Activated T-helper 1 cell treated with Interleukin-2 at 50 U/mL for 16 hours (primary cell): Measurements from ENCODE around the gene RETSAT.
"Not testable (repeated sequence)": the region's sequence is repeated elsewhere in the genome, so short reads cannot be mapped to it uniquely, and the experiment has no call there.

Experiments
- DNase-seq: peaks from one replicate; pipeline ENCODE4 v3.0.0-alpha.2; 2020; ENCODE audit warnings: low read depth

RETSAT gene

DNA sequence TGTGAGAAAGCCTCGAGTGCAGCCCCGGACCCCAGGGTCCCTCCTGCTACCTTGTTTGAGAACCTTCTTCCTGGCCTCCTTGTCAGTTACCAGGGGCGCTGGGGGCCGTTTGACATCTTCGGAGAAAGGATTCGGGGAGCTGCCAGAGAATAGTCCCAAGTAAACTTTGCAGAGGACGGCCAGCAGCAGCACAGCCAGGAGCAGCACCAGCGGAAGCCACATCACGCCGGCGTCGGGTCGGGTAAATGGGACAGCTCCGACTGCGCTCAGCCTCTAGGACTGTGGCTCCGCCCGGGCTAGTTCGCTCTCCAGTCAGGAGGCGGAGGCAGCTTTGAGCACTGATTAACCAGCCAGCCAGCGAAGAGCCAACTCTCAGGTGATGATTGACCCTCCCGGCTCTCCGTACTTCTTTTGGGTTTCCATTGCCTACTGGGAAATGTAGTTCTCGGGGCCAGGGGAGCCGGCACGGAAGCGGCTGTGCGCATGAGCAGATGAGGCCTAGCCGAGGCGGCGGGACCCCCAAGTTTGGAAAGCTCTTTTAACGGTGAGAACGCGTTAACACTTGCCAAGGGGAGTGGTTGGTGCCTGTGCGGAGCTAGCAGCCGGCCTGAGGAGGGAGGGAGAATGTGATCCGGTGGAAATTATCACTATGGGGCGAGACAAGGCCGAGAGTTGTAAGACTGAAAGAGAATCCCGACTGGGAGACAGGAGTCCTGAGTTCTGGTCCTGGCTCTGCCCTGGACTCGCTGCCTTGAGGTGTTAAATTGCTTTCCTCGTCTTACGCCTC is at the start of gene RETSAT, which contains the start of gene ELMOD3:
Gene RETSAT (minus strand): TSS at position 243 of the 787 bp plus-strand sequence. CDS start 21 bp downstream, at position 222.
Gene ELMOD3 (plus strand): TSS at position 484 of the 787 bp plus-strand sequence. CDS start 2,430 bp downstream, outside the sequence.
- peak; percentile 93 for DNase-seq

DNA sequence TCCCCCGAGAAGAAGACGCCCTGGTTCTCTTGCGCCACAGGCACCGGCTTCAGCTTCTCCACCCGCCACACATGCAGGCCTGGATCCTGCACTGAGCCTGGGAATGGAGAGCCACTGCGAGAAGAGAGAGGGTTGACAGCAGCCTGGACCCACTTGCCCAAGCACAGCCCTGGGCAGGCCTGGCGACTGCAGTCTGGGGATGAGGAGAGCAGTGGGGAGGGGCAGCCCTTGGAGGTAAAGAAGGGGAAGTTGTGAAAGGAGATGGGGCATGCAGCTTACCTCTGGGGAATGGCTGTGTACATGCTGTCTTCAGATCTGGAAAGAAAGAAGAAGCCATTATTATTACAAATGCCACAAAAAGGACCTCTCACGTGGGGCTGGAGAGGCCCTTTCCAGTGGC is 47.5 kb upstream of the RETSAT start:
- no peak for DNase-seq

DNA sequence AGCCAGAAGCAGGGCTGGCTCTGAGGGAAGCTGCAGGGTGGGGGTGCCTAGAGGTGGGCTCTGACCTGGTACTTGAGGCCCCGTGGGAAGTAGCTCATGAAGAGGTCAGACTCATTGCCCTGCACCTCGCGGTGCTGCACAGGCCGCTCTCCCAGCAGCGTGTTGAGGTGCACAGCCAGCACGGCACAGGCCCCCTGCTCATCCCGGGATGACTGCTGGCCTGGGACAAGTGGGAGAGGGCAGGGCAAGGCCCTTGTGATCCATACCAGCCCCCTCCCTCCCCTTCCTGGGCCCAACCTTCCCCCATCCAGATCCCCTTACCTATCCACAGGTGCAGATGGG is 47.1 kb upstream of the RETSAT start:
- no peak for DNase-seq

DNA sequence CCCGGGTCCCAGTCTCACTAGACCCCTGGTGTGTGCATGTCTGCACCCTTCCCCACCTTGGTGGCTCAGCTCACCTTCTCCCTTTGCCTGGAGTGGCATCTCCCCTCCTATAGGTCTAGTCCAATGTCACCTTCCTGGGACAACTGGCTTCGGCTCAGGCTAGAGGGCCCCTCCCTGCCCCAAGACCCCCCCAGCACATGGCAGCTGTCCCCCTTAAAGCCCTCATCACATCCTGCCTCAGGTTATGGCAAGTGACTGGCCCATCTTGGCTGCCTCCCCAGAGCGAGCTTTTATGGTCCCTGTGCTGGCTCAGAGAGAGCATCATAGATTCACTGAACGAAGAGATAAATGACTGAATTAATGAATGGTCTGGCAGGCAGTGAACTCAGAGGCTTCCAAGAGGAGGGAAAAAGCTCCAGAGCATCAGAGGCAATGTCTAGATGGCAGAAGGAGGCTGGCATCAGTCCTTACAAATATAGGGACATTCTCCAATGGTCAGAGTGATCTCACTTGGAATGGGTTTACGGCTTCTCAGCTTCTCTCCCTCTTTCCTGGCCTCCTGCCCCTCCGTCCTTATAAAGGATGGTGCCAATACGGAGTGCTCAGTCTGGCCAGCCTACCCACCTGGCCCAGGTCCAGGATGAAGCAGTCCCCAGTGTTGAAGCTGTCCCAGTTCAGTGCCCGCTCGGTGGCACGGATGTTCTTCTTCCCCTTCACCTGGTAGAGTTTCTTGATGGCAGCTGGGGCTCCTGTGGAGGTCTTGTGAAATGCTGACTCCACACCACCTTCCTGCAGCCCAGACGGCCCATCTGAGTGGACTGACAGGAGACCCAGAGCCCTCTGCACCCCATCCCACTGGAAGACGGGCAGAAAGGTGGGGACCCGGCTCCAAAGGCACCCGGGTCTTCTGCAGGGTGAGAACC is 46.5 kb upstream of the RETSAT start:
- DNase-seq = no peak

DNA sequence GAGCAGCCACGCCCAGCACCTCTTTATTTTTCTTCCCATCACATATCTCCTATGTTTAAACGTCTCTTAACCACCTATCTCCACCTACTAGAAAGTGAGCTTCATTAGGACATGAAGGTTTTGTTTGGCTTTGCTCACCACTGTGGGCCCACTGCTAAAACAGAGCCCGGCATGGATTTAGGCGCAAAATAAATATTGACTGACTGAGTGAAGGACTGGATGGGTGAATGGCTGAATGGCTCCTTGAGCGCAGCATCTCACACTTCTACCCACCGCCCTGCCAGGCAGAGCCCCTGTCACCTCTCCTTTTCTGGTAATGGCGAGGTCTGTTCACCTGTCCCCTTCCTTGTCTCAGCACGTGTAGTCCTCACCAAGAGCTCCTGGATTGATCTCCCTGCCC is 45.7 kb upstream of the RETSAT start:
- DNase-seq = no peak

GRCh38 chr2:85399183-85399455 is 44.8 kb upstream of the RETSAT start:
- no peak for DNase-seq

DNA sequence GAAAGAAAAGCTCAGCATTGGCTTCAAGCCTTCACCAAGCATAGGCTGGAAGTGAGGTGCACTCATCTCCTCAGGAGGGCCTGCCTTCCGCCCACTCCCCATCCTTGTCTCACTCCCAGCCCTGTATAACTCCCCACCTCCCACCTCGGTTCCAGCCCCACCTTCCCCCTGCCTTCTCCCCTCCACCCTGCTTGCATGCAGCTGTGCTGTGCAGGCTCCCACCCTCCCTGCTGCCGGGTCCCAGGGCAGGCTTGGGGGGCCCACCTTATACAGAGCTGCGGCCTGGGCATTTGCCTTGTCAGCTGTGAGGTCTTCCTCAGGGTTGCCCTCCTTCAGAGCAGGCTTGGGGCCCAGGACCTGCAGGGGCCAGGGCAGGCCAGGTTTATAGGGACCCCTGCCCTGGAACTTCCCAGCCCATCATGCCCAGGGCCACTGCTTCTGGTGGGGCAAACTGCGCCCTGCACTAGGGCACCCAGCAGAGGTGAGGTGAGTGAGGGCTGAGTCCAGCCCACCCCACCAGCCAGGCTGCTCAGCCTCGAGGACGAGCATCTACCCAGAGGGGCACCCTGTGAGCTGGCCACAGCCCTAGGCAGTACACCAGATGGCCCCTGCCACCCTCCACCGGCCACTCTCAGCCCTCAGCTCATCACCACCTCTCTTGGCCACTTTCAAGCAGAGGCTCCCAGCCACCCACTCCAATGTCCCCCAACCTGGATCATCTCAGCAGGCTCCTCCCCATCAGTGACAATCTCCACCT is 44.3 kb upstream of the RETSAT start:
- DNase-seq = no peak

GRCh38 chr2:85397925-85398331 is 43.6 kb upstream of the RETSAT start:
- DNase-seq = no peak

DNA sequence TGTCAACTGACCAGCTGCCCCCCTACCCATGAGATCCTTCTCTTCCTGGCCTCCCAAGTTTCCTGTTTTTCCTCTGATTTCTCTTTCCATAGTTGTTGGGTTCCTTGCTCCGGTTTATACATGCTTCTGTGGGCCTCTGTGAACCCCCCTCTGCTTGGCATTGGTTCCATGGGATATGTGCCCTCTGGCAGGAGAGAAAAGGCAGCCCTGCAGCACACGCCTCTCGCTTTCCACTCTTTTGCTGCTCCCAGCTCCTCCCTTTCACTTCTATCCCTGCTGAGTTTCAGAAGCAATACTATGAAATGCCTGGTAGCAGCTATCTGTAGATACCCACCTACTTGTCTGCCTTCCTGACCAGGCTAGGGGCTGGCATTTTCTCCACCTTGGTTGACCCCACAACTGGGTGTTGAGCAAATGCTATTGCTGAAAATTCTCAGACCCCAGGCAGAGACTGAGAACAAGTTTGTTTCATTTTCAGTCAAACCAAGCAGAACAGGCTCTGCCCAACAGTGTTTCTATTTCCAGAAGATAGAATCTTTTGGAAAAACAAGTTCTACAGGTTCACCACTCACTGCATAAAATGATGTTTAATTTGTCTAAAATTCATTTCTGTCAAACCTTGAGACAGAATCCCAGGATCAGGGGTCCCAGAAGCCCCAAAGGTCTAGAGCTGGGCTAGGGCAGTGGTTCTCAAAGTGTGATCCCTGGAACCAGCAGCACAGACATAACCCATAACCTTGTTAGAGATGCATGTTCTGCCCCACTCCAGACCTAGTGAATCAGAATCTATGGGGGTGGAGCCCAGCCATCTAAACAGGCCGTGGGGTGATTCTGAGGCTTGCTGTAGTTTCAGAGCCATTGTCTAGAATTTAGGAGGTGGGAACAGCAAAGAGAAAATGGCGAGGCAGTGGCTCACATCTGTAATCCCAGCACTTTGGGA is 42.5 kb upstream of the RETSAT start:
- no peak for DNase-seq

- DNase-seq = no peak
These were observed 41.7 kb upstream of the RETSAT start for GRCh38 chr2:85395912-85396475.

DNA sequence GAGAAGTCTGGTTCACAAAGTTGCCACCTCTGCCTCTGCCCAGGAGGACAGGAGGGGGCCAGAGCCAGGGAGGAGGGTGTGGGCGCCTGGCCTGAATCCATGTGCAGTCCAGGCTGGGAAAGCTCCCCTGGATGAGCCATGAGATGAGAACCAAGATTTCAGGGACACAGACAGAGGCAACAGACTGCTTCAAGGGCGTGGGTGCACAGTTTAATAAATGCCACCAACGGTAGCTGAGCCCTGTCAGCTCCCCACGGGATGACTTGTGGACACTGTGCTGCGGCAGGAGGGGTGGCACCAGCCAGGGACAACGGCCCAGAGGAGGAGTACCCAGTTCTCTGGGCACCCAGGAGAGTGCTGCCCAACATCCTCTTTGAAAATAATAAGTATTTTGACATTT is 40.6 kb upstream of the RETSAT start:
- DNase-seq = no peak

DNA sequence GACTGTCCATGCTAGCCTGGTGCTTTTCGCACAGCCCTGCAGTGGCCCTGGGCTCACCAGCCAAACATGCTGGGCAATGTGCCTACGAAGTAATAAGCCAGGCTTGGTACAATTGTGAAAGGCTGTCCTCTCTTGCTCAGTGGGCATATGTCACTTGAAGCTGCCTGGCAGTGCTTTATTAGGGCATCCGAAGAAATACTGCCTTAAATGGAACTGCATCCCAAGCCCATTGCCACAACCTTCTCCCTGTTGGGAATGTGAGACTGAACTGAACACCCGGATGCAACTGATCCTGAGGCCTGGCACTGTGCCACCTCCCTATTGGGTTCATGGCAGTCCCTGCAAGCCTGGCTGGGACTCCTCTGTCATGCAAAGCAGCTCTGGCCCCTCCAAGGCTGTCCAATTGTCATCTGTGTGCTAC is 39.9 kb upstream of the RETSAT start:
- DNase-seq = no peak

DNA sequence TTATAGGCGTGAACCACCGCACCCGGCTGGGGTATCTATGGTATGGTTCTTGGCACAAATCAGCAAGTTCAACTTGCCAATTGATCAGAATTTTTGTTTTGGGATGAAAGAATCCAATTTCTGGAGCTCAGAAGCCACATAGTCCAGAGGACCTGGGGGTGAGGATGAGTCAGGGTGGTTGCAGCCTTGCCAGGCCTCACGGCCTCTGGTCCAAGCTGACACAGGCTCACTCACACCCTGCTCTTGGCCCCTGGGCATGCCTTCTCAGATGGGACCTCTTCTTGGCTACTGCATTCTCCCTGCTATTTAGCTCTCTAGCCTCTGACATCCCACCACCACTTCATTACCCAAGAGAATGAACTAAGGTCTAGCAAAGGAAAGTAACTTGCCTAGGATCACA is 39.5 kb upstream of the RETSAT start:
- no peak for DNase-seq

- peak; percentile 45 for DNase-seq
These were observed 36.8 kb upstream of the RETSAT start for GRCh38 chr2:85390941-85391669.

- DNase-seq = no peak
These were observed 34.7 kb upstream of the RETSAT start for GRCh38 chr2:85388878-85389538.

DNA sequence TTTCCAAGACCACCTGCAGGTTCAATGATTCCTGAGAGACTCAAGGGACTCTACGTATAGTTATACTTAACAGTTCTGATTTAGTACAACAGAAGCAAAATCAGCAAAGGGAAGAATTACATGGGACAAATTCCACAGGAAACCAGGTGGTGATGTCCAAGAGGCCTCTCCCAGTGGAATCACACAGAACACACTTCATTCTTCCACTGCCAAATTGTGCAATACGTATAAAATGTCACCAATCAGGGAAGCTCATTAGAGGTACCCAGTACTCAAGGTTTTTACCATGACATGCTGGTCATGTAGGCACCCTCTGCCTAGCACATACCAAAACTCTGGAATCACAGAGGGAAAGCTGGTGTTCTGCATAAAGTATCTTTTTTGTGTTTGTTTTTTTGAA is 33.4 kb upstream of the RETSAT start:
- no peak for DNase-seq

DNA sequence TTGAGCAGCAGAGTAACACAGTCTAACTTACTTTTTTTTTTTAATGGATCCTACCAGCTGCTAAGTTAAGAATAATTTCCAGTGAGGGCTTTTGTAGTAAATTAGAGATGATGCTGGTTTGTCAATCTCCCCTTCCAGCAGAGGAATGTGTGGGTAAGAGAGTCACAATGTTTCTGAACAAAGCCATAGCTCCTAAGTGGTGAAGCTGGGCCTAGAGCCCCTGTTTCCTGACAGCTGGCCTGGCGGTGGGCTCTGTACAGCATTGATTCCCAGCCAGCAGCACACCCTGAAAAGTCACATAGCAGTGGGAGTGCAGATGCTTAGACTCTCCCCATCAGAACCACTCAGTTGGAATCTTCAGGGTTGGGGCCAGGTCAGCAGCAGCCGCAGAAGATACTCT is 31.4 kb upstream of the RETSAT start:
- no peak for DNase-seq

DNA sequence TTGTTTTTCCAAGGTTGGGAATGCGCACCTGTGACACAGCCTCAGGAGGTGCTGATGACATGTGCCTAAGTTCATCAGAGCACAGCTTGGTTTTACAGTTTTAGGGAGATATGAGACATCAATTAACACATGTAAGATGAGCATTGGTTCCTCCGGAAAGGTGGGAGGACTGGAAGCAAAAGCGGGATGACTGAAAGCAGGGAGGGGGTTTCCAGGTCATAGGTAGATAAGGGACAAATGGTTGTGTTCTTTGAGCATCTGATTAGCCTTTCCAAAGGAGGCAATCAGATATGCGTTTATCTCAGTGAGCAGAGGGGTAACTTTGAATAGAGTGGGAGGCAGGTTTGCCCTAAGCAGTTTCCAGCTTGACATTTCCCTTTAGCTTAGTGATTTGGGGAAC is 29.5 kb upstream of the RETSAT start:
- DNase-seq = no peak

DNA sequence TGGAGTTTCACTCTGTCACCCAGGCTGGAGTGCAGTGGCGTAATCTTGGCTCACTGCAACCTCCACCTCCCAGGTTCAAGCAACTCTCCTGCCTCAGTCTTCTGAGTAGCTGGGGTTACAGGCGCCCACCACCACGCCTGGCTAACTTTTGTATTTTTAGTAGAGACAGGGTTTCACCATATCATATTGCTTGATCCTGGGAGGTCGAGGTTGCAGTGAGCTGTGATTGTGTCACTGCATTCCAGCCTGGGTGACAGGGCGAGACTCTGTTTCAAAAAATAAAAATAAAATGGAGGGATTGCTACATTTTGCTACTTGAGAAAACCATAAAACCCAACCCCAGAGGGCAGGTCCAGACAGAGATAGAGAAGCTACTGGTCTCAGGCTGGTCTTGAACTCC is 28.8 kb upstream of the RETSAT start:
- DNase-seq = not testable (repeated sequence)

- DNase-seq = no peak
These were observed 25.7 kb upstream of the RETSAT start for GRCh38 chr2:85380048-85380447.
